ENCODE measurements around the gene FAM43A.

Gene FAM43A

DNA sequence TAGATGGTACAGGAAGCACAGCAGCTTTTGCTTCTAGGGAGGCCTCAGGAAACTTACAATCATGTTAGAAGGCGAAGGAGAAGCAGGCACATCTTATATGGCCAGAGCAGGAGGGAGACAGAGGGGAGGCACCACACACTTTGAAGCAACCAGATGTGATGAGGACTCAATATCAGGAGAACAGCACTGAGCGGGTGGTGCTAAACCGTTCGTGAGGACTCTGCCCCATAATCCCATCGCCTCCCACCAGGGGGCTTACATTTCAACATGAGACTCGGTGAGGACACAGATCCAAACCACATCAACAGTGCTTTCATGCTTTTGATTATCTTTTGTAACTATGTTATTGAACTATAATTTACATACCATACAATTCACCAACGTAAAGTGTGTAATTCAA, 44.9 kb upstream of the FAM43A start:
- no peak for DNase-seq (ENCODE audit: low spot score)
- peaks cover 39% of the 10 kb centered on the region for H3K36me3 ChIP-seq (ENCODE audit: low read depth)
- TF ChIP-seq, protein P1, sequence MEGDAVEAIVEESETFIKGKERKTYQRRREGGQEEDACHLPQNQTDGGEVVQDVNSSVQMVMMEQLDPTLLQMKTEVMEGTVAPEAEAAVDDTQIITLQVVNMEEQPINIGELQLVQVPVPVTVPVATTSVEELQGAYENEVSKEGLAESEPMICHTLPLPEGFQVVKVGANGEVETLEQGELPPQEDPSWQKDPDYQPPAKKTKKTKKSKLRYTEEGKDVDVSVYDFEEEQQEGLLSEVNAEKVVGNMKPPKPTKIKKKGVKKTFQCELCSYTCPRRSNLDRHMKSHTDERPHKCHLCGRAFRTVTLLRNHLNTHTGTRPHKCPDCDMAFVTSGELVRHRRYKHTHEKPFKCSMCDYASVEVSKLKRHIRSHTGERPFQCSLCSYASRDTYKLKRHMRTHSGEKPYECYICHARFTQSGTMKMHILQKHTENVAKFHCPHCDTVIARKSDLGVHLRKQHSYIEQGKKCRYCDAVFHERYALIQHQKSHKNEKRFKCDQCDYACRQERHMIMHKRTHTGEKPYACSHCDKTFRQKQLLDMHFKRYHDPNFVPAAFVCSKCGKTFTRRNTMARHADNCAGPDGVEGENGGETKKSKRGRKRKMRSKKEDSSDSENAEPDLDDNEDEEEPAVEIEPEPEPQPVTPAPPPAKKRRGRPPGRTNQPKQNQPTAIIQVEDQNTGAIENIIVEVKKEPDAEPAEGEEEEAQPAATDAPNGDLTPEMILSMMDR (IDR thresholded peaks at IDR 0.05; ENCODE audit: poor library complexity, severe bottlenecking) = peak; percentile 6
- no peaks in the 10 kb centered on the region for H3K4me1 ChIP-seq (ENCODE audit: insufficient read depth, poor library complexity, severe bottlenecking)
- H3K9me3 ChIP-seq (ENCODE audit: severe bottlenecking) = no peaks in the 10 kb centered on the region
- H3K27ac ChIP-seq (ENCODE audit: poor library complexity, severe bottlenecking) = no peak overlapping the region
- no peak overlapping the region for H3K4me3 ChIP-seq (ENCODE audit: severe bottlenecking)
- peak; percentile 24; the same call in 1 of the 3 replicates for ATAC-seq (ENCODE audit: low read depth)
- H3K27me3 ChIP-seq (ENCODE audit: insufficient read depth, poor library complexity, severe bottlenecking) = no peaks in the 10 kb centered on the region

DNA sequence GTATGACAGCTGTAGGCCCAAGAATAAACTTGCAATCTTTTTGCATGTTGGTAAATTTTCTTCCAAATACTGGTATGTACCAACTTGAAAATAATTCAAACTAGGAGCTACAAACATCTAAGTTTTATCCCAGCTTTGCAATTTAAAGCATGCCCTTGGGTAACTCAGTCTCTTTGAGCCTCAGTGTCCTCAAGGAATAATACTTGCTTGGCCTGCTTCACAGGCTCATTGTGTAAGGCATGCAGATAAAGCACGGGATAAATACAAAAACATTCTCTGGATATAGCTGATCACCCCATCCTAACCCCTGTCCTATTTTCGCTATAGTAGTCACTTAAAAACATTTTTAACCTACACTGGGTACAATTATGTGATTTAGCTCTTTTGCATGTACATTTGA, 42.9 kb upstream of the FAM43A start:
- Histone ChIP-seq H3K4me3 (ENCODE audit: severe bottlenecking) (no peak overlapping the region), H3K36me3 (ENCODE audit: low read depth) (peaks cover 56% of the 10 kb centered on the region), H3K27me3 (ENCODE audit: insufficient read depth, poor library complexity, severe bottlenecking) (no peaks in the 10 kb centered on the region), H3K9me3 (ENCODE audit: severe bottlenecking) (no peaks in the 10 kb centered on the region), H3K27ac (ENCODE audit: poor library complexity, severe bottlenecking) (no peak overlapping the region), H3K4me1 (ENCODE audit: insufficient read depth, poor library complexity, severe bottlenecking) (no peaks in the 10 kb centered on the region)
- ATAC-seq (ENCODE audit: low read depth) = no peak
- TF ChIP-seq, protein P1 (IDR thresholded peaks at IDR 0.05; ENCODE audit: poor library complexity, severe bottlenecking) = no peak
- DNase-seq (ENCODE audit: low spot score) = no peak

DNA sequence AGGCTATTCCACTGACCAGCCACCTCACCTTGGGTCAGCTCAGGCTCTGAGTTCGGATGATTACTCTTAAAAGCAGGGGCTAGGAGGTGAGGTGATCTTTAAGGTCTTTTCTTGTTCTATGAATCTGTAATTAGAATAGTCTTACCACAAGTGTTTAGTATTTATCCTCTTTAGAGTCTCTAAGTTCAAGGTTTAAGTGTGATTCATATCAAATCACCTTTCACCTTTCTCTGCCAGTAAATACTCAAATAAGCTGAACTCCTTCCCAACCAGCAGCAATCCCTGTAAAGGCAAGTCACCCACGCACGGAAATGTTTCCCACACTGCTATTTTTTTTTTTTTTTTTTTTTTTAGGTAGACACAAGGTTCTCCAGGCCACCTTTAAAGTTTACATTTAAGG, 37.9 kb upstream of the FAM43A start:
- H3K27ac ChIP-seq (ENCODE audit: poor library complexity, severe bottlenecking) = no peak overlapping the region

DNA sequence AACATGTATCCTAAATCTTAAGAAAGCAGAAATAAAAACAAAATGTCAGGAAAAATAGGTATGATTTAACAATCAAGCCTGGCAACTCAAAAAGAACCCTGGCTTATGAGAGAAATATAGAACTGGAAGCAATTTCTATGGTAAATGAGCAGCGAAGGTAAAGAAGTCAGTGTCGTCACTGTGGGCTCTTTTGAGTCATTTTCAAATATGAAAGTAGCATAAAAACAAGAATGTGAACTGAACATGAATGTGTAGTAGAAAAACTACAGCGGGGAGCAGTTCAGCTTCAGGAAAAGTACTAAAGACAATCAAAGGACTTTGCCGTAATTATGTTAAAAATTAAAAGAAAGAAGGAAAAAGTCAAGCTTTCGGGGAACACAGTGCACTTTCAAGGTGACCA, 31.2 kb upstream of the FAM43A start:
- Histone ChIP-seq H3K9me3 (ENCODE audit: severe bottlenecking) (no peaks in the 10 kb centered on the region), H3K36me3 (ENCODE audit: low read depth) (peaks cover 80% of the 10 kb centered on the region), H3K4me1 (ENCODE audit: insufficient read depth, poor library complexity, severe bottlenecking) (no peaks in the 10 kb centered on the region), H3K27me3 (ENCODE audit: insufficient read depth, poor library complexity, severe bottlenecking) (no peaks in the 10 kb centered on the region), H3K27ac (ENCODE audit: poor library complexity, severe bottlenecking) (no peak overlapping the region), H3K4me3 (ENCODE audit: severe bottlenecking) (no peak overlapping the region)
- ATAC-seq (ENCODE audit: low read depth) = no peak
- TF ChIP-seq, protein P1 (IDR thresholded peaks at IDR 0.05; ENCODE audit: poor library complexity, severe bottlenecking) = no peak
- DNase-seq (ENCODE audit: low spot score) = no peak

More for the DNA sequence above, 37.9 kb upstream of the FAM43A start:
- TF ChIP-seq, protein P1 (IDR thresholded peaks at IDR 0.05; ENCODE audit: poor library complexity, severe bottlenecking) = no peak
- peaks cover 3% of the 10 kb centered on the region for H3K9me3 ChIP-seq (ENCODE audit: severe bottlenecking)
- no peaks in the 10 kb centered on the region for H3K27me3 ChIP-seq (ENCODE audit: insufficient read depth, poor library complexity, severe bottlenecking)
- H3K4me3 ChIP-seq (ENCODE audit: severe bottlenecking) = no peak overlapping the region
- DNase-seq (ENCODE audit: low spot score) = no peak
- peaks cover 86% of the 10 kb centered on the region for H3K36me3 ChIP-seq (ENCODE audit: low read depth)
- ATAC-seq (ENCODE audit: low read depth) = no peak
- no peaks in the 10 kb centered on the region for H3K4me1 ChIP-seq (ENCODE audit: insufficient read depth, poor library complexity, severe bottlenecking)

DNA sequence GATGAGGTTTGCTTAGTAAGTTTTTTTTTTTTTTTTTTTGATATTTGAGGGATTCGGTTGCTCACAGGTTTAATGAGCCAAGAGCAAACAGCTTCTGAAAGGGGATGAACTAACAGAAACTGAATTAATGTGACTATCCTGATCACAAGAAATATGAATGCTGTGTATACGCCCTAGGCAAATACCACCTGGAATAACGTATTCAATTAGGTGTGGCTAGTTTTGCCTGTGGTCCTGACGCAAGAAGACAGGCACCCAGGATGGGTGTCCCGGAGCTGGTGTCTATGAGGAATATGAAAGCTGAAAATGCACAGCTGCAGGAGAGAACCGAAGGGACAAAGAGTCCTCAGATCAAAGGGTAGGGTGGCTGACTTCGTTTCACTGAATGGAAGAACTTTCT, 28.2 kb upstream of the FAM43A start:
- no peak overlapping the region for H3K27ac ChIP-seq (ENCODE audit: poor library complexity, severe bottlenecking)
- DNase-seq (ENCODE audit: low spot score) (no peak), ATAC-seq (ENCODE audit: low read depth) (no peak)
- no peaks in the 10 kb centered on the region for H3K4me1 ChIP-seq (ENCODE audit: insufficient read depth, poor library complexity, severe bottlenecking)
- no peaks in the 10 kb centered on the region for H3K9me3 ChIP-seq (ENCODE audit: severe bottlenecking)
- no peak overlapping the region for H3K4me3 ChIP-seq (ENCODE audit: severe bottlenecking)
- TF ChIP-seq, protein P1 (IDR thresholded peaks at IDR 0.05; ENCODE audit: poor library complexity, severe bottlenecking) = no peak
- no peaks in the 10 kb centered on the region for H3K27me3 ChIP-seq (ENCODE audit: insufficient read depth, poor library complexity, severe bottlenecking)
- H3K36me3 ChIP-seq (ENCODE audit: low read depth) = peaks cover 72% of the 10 kb centered on the region

Data from RWPE2 (cell line).